Natural killer cell (primary cell): ENCODE data around the gene TMEM45A. TPM values are rescaled to one million over a fixed set of nuclear protein-coding genes. Genes with fewer than 3 reads are reported as not detected.
A peak's percentile ranks its signal among the peaks of the same experiment; 100 is the strongest.

Experiments
- ATAC-seq, 3 donors: fragments of 150-1000 bp in 2 of 3; fragments of 200-7000 bp in 1 of 3; cut with Tn5 transposase; 1 replicate in 1 of 3; 2 replicates in 2 of 3; pipeline ENCODE4 v1.10.0; 2021; ENCODE audit warnings: mild to moderate bottlenecking in 2 of 3, moderate library complexity in 2 of 3
- DNase-seq, 2 donors: peaks; one replicate each; pipeline versions ENCODE4 v3.0.0 to v3.0.0-alpha.2; 2013 to 2021; ENCODE audit warnings: mixed read lengths in 1 of 2
- H3K27ac ChIP-seq: one replicate; pipeline ENCODE4 v1.5.1; 2013; ENCODE audit warnings: mild to moderate bottlenecking, low read length
- H3K27me3 ChIP-seq: one replicate; pipeline ENCODE4 v1.6.1; 2013; ENCODE audit warnings: low read length; ENCODE audit not compliant: control insufficient read depth, insufficient read depth
- H3K36me3 ChIP-seq: one replicate; pipeline ENCODE4 v1.6.1; 2013; ENCODE audit warnings: low read length; ENCODE audit not compliant: control insufficient read depth, insufficient read depth
- H3K4me1 ChIP-seq: one replicate; pipeline ENCODE4 v1.6.1; 2013; ENCODE audit warnings: low read length; ENCODE audit not compliant: control insufficient read depth, insufficient read depth
- H3K4me3 ChIP-seq: one replicate; pipeline ENCODE4 v1.5.1; 2013; ENCODE audit warnings: low read length
- H3K9me3 ChIP-seq: one replicate; pipeline ENCODE4 v1.6.1; 2013; ENCODE audit warnings: low read length; ENCODE audit not compliant: control insufficient read depth, insufficient read depth
- H3K27ac Mint-ChIP-seq, 2 donors: one replicate each; pipeline ENCODE4 v1.8.0; 2022; ENCODE audit warnings: mild to moderate bottlenecking in 2 of 2, mixed read lengths in 2 of 2, moderate library complexity in 1 of 2
- H3K27me3 Mint-ChIP-seq, 2 donors: one replicate each; pipeline ENCODE4 v1.8.0; 2022; ENCODE audit warnings: low read depth in 2 of 2, mixed read lengths in 2 of 2
- H3K36me3 Mint-ChIP-seq: one replicate; pipeline ENCODE4 v1.8.0; 2022; ENCODE audit warnings: mixed read lengths
- H3K4me1 Mint-ChIP-seq, 2 donors: one replicate each; pipeline ENCODE4 v1.8.0; 2022; ENCODE audit warnings: mixed read lengths in 2 of 2
- H3K4me3 Mint-ChIP-seq: one replicate; pipeline ENCODE4 v1.8.0; 2022; ENCODE audit warnings: mild to moderate bottlenecking, moderate library complexity, mixed read lengths
- H3K9me3 Mint-ChIP-seq, 2 donors: one replicate each; pipeline ENCODE4 v1.8.0; 2022; ENCODE audit warnings: mixed read lengths in 2 of 2
- WGBS: methylation state at CpG from one replicate; pipeline ENCODE4 v1.1.7; 2013; ENCODE audit warnings: missing lambda C conversion rate; ENCODE audit not compliant: insufficient coverage; 5-methylcytosine and 5-hydroxymethylcytosine counted together
- intact Hi-C: fragments of 100-400 bp; cut with micrococcal nuclease; formaldehyde crosslinking; loops from one replicate; pipeline ENCODE4 v1.14.2; 2022
- total RNA-seq, 4 donors: library from RNA; stranded (reverse); fragments of 120-200 nt in 1 of 4; gene quantifications; one replicate each; pipeline versions ENCODE4 v1.2.3 to v1.2.4, GENCODE V29; 2013 to 2022
- TF ChIP-seq, protein P1 (sequence below): fragments of 200-600 bp; IDR thresholded peaks from one replicate; pipeline ENCODE4 v1.8.0; 2022; ENCODE audit warnings: antibody characterized with exemption

The TMEM45A gene
- total RNA-seq, 3 donors from 2014 or later (not counting 1 experiment from before 2014, with no cell fraction given): 0.23 to 0.49 (median 0.25) TPM

DNA sequence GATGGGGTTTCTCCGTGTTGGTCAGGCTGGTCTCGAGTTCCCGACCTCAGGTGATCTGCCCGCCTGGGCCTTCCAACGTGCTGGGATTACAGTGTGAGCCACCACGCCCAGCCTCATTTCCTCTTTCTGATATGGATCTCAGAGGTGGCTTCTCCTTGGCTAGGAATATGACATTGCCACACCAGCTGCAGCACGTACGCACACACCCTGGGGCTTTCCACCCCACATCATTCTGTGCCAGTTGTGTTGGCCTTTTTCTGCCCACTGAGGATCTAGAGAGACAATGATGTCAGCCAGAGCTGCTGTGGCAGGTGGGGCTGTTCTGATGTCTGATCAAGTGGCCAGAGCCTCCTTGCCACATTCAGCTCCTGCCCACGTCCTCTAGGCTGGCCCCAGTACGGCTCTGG, 29.0 kb downstream of the TMEM45A start:
- ATAC-seq (peak in 2 of 3 donors; percentile 15 to 30), DNase-seq (peak in 1 of 2 donors; percentile 2)
- H3K4me1 ChIP-seq: no peaks in the 10 kb centered on the region
- Mint-ChIP-seq H3K27me3 (peaks cover 6 to 7% of the 10 kb centered on the region in 2 donors), H3K9me3 (no peaks in the 10 kb centered on the region), H3K4me1 (no peaks in the 10 kb centered on the region), H3K27ac (no peak overlapping the region), H3K4me3 (no peak overlapping the region), H3K36me3 (no peaks in the 10 kb centered on the region)
- no peaks in the 10 kb centered on the region for H3K36me3 ChIP-seq
- intact Hi-C loops: no loop called here
- TF ChIP-seq, protein P1, sequence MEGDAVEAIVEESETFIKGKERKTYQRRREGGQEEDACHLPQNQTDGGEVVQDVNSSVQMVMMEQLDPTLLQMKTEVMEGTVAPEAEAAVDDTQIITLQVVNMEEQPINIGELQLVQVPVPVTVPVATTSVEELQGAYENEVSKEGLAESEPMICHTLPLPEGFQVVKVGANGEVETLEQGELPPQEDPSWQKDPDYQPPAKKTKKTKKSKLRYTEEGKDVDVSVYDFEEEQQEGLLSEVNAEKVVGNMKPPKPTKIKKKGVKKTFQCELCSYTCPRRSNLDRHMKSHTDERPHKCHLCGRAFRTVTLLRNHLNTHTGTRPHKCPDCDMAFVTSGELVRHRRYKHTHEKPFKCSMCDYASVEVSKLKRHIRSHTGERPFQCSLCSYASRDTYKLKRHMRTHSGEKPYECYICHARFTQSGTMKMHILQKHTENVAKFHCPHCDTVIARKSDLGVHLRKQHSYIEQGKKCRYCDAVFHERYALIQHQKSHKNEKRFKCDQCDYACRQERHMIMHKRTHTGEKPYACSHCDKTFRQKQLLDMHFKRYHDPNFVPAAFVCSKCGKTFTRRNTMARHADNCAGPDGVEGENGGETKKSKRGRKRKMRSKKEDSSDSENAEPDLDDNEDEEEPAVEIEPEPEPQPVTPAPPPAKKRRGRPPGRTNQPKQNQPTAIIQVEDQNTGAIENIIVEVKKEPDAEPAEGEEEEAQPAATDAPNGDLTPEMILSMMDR: no peak
- 79% methylated on average over 10 of the region's 10 CpGs for WGBS
- H3K27me3 ChIP-seq: no peaks in the 10 kb centered on the region
- H3K9me3 ChIP-seq: no peaks in the 10 kb centered on the region
- H3K4me3 ChIP-seq: no peak overlapping the region
- H3K27ac ChIP-seq: no peak overlapping the region

DNA sequence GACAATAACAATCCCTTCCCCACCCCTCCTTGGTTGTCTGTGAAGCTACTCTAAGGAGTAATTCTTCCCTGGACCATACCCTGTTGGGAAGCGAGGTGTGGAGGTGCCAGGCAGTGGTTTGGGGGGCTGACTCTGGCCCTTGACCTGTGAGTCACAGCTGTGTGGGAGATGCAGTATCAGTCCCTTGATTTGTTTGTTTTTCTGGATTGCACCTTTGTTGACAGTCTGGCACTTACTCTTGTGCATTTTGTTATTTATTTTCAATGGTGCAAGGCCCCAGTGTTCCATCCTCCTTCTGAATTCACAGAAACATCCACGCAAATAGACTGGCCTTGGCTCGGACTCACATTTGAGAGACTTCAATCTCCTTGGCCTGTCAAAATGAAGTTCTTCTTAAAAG, 29.7 kb downstream of the TMEM45A start:
- WGBS: 79% methylated on average over 3 of the region's 3 CpGs
- H3K36me3 ChIP-seq: no peaks in the 10 kb centered on the region
- no peak overlapping the region for H3K27ac Mint-ChIP-seq

DNA sequence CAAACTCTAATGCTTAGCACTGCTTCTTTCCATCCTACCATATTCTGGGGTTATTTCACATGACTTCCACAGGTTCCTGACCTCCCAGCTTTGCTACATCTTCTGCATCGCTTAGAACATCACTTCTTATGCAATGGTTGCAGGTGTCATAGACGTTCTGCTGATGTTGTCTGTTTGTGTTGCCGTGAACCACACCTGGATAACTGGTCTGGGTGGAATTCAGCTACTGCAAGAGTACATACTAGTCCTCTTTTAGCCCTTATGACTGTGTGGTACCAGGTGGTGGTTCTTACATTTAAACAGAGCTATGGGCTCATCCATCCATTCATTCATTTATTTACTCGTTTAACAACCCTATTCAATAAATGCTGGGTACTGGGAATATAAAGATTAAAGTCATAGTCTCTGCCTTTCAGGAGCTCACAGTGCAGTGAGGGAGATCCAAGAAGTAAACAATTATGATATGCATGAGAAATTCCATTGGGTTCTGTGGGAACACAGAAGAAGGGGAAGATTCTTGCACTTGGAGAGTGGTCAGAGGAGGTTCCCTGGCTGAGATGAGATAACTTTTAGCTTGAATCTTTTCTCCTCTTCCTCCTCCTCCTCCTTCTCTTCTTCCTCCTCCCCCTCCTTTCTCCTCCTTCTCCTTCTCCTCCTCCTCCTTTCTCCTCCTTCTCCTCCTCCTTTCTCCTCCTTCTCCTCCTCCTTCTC, 30.8 kb downstream of the TMEM45A start:
- DNase-seq (no peak), ATAC-seq (no peak)
- Mint-ChIP-seq H3K9me3 (no peaks in the 10 kb centered on the region), H3K4me1 (no peaks in the 10 kb centered on the region), H3K27me3 (peaks cover 7 to 14% of the 10 kb centered on the region in 2 donors), H3K27ac (no peak overlapping the region), H3K4me3 (no peak overlapping the region), H3K36me3 (no peaks in the 10 kb centered on the region)
- Histone ChIP-seq H3K27me3 (no peaks in the 10 kb centered on the region), H3K36me3 (no peaks in the 10 kb centered on the region), H3K9me3 (no peaks in the 10 kb centered on the region), H3K27ac (no peak overlapping the region), H3K4me1 (no peaks in the 10 kb centered on the region), H3K4me3 (no peak overlapping the region)
- WGBS: 92% methylated on average over 3 of the region's 4 CpGs
- TF ChIP-seq, protein P1: no peak
- intact Hi-C loops: no loop called here

More for the DNA sequence above, 29.7 kb downstream of the TMEM45A start:
- H3K27me3 ChIP-seq: no peaks in the 10 kb centered on the region
- H3K4me3 ChIP-seq: no peak overlapping the region
- H3K4me3 Mint-ChIP-seq: no peak overlapping the region
- H3K4me1 Mint-ChIP-seq: no peaks in the 10 kb centered on the region
- no peak overlapping the region for H3K27ac ChIP-seq
- intact Hi-C loops: no loop called here
- no peak for DNase-seq
- no peak for ATAC-seq
- H3K27me3 Mint-ChIP-seq: peaks cover 6 to 10% of the 10 kb centered on the region in 2 donors
- no peaks in the 10 kb centered on the region for H3K4me1 ChIP-seq
- TF ChIP-seq, protein P1: no peak
- H3K9me3 ChIP-seq: no peaks in the 10 kb centered on the region
- no peaks in the 10 kb centered on the region for H3K9me3 Mint-ChIP-seq
- no peaks in the 10 kb centered on the region for H3K36me3 Mint-ChIP-seq
